ENCODE measurements around the gene HLA-DOA. TPM values are rescaled to one million over a fixed set of nuclear protein-coding genes. Genes with fewer than 3 reads are reported as not detected.
A peak's percentile ranks its signal among the peaks of the same experiment; 100 is the strongest.

HLA-DOA gene
- total and polyA plus RNA-seq, 4 donors: 0.69 to 3.0 (median 1.6) TPM

GRCh38 chr6:33053230-33053629, 43.8 kb upstream of the HLA-DOA start:
- Histone ChIP-seq H3K4me3 (ENCODE audit: low read depth in 1 of 3, low read length in 3 of 3) (no peak overlapping the region), H3K36me3 (ENCODE audit: control insufficient read depth in 4 of 4, insufficient read depth in 3 of 4, low read depth in 1 of 4, low read length in 3 of 4) (no peaks in the 10 kb centered on the region), H3K9ac (ENCODE audit: low read depth in 1 of 2, low read length in 2 of 2) (no peak overlapping the region), H3K27me3 (ENCODE audit: control insufficient read depth in 4 of 4, insufficient read depth in 4 of 4, low read length in 3 of 4) (no peaks in the 10 kb centered on the region), H3K9me3 (ENCODE audit: control insufficient read depth in 4 of 4, low read length in 3 of 4) (no peaks in the 10 kb centered on the region), H3K4me1 (ENCODE audit: control insufficient read depth in 4 of 4, insufficient read depth in 4 of 4, low read length in 3 of 4) (peaks cover 0 to 6% (median 2%) of the 10 kb centered on the region in 4 donors), H3K27ac (ENCODE audit: low read depth in 1 of 2, low read length in 2 of 2) (no peak overlapping the region)
- no peak for DNase-seq (ENCODE audit: low spot score)
- peak in 1 of 2 donors; percentile 47 for TF ChIP-seq RXRA (IDR thresholded peaks at IDR 0.05)
- peak; percentile 25 for TF ChIP-seq YY1 (IDR thresholded peaks at IDR 0.05)
- no peak for TF ChIP-seq FOXA2 (IDR thresholded peaks at IDR 0.05)
- no peak for TF ChIP-seq NR2F2 (IDR thresholded peaks at IDR 0.05)
- TF ChIP-seq HNF4A (conservative IDR thresholded peaks at IDR 0.05): peak; percentile 13 to 40
- no peak for TF ChIP-seq FOXA1 (IDR thresholded peaks at IDR 0.05)
- peak in 1 of 2 donors; percentile 9 for TF ChIP-seq JUND (IDR thresholded peaks at IDR 0.05)
- WGBS: 17% methylated on average over 4 of the region's 4 CpGs

- H3K27me3 ChIP-seq (ENCODE audit: control insufficient read depth in 4 of 4, insufficient read depth in 4 of 4, low read length in 3 of 4): no peaks in the 10 kb centered on the region
Observed at GRCh38 chr6:33052627-33053026, 43.2 kb upstream of the HLA-DOA start.

More at GRCh38 chr6:33052627-33053026, 43.2 kb upstream of the HLA-DOA start:
- Histone ChIP-seq H3K4me1 (ENCODE audit: control insufficient read depth in 4 of 4, insufficient read depth in 4 of 4, low read length in 3 of 4) (peaks cover 0 to 6% (median 2%) of the 10 kb centered on the region in 4 donors), H3K36me3 (ENCODE audit: control insufficient read depth in 4 of 4, insufficient read depth in 3 of 4, low read depth in 1 of 4, low read length in 3 of 4) (no peaks in the 10 kb centered on the region), H3K9me3 (ENCODE audit: control insufficient read depth in 4 of 4, low read length in 3 of 4) (no peaks in the 10 kb centered on the region), H3K9ac (ENCODE audit: low read depth in 1 of 2, low read length in 2 of 2) (no peak overlapping the region), H3K4me3 (ENCODE audit: low read depth in 1 of 3, low read length in 3 of 3) (no peak overlapping the region), H3K27ac (ENCODE audit: low read depth in 1 of 2, low read length in 2 of 2) (no peak overlapping the region)
- no peak for DNase-seq (ENCODE audit: low spot score)
- TF ChIP-seq, protein P1, sequence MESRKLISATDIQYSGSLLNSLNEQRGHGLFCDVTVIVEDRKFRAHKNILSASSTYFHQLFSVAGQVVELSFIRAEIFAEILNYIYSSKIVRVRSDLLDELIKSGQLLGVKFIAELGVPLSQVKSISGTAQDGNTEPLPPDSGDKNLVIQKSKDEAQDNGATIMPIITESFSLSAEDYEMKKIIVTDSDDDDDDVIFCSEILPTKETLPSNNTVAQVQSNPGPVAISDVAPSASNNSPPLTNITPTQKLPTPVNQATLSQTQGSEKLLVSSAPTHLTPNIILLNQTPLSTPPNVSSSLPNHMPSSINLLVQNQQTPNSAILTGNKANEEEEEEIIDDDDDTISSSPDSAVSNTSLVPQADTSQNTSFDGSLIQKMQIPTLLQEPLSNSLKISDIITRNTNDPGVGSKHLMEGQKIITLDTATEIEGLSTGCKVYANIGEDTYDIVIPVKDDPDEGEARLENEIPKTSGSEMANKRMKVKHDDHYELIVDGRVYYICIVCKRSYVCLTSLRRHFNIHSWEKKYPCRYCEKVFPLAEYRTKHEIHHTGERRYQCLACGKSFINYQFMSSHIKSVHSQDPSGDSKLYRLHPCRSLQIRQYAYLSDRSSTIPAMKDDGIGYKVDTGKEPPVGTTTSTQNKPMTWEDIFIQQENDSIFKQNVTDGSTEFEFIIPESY (IDR thresholded peaks at IDR 0.05): no peak
- TF ChIP-seq HNF4A (conservative IDR thresholded peaks at IDR 0.05) (no peak), JUND (IDR thresholded peaks at IDR 0.05) (no peak), RAD21 (IDR thresholded peaks at IDR 0.05) (no peak), HNF4G (IDR thresholded peaks at IDR 0.05) (no peak), NR2F2 (IDR thresholded peaks at IDR 0.05) (no peak), GABPA (IDR thresholded peaks at IDR 0.05 in 1 of 2, conservative IDR thresholded peaks at IDR 0.05 in 1 of 2) (no peak), TAF1 (conservative IDR thresholded peaks at IDR 0.05) (no peak), FOXA2 (IDR thresholded peaks at IDR 0.05) (no peak), SP1 (IDR thresholded peaks at IDR 0.05) (no peak), EGR1 (IDR thresholded peaks at IDR 0.05; ENCODE audit: low read depth in 2 of 2) (no peak), CTCF (IDR thresholded peaks at IDR 0.05; ENCODE audit: low read depth, low read length, missing input control) (no peak), MAX (IDR thresholded peaks at IDR 0.05) (no peak), RXRA (IDR thresholded peaks at IDR 0.05) (no peak), YY1 (IDR thresholded peaks at IDR 0.05) (no peak), FOXA1 (IDR thresholded peaks at IDR 0.05) (no peak)
- TF ChIP-seq, protein P2, sequence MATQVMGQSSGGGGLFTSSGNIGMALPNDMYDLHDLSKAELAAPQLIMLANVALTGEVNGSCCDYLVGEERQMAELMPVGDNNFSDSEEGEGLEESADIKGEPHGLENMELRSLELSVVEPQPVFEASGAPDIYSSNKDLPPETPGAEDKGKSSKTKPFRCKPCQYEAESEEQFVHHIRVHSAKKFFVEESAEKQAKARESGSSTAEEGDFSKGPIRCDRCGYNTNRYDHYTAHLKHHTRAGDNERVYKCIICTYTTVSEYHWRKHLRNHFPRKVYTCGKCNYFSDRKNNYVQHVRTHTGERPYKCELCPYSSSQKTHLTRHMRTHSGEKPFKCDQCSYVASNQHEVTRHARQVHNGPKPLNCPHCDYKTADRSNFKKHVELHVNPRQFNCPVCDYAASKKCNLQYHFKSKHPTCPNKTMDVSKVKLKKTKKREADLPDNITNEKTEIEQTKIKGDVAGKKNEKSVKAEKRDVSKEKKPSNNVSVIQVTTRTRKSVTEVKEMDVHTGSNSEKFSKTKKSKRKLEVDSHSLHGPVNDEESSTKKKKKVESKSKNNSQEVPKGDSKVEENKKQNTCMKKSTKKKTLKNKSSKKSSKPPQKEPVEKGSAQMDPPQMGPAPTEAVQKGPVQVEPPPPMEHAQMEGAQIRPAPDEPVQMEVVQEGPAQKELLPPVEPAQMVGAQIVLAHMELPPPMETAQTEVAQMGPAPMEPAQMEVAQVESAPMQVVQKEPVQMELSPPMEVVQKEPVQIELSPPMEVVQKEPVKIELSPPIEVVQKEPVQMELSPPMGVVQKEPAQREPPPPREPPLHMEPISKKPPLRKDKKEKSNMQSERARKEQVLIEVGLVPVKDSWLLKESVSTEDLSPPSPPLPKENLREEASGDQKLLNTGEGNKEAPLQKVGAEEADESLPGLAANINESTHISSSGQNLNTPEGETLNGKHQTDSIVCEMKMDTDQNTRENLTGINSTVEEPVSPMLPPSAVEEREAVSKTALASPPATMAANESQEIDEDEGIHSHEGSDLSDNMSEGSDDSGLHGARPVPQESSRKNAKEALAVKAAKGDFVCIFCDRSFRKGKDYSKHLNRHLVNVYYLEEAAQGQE (IDR thresholded peaks at IDR 0.05): no peak
- TF ChIP-seq, protein P3, sequence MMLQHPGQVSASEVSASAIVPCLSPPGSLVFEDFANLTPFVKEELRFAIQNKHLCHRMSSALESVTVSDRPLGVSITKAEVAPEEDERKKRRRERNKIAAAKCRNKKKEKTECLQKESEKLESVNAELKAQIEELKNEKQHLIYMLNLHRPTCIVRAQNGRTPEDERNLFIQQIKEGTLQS (IDR thresholded peaks at IDR 0.05): no peak

Measured in liver (tissue), 9 donors.